NCI-H1417 (cell line): Measurements from ENCODE around the gene ZNF470.

Source experiments
- DNase-seq, 3 experiments: peaks; one replicate each; lab custom pipeline; 2025; lab: John Stamatoyannopoulos, UW

Gene ZNF470

GRCh38 chr19:56567274-56568120 lies at the start of gene ZNF470:
Gene ZNF470 (plus strand): TSS chr19:56567468. CDS start chr19:56570312, 2,844 bp downstream.
- DNase-seq = peak; percentile 60 to 83 (median 80)

- no peak for DNase-seq
Measured at GRCh38 chr19:56525214-56525860, 41.9 kb upstream of the ZNF470 start.

GRCh38 chr19:56537442-56537841 lies 29.8 kb upstream of the ZNF470 start:
- no peak for DNase-seq

GRCh38 chr19:56538254-56538760 lies 29.0 kb upstream of the ZNF470 start:
- DNase-seq = peak; percentile 54 to 96 (median 94)

- DNase-seq = peak in 2 of 3 experiments; percentile 84 to 86
Measured at GRCh38 chr19:56538761-56539263, 28.5 kb upstream of the ZNF470 start, which contains the start of gene ZFP28. Gene ZFP28 (plus strand): TSS chr19:56538948. CDS start chr19:56539019, 71 bp downstream.

- DNase-seq = no peak
Measured at GRCh38 chr19:56543776-56544175, 23.5 kb upstream of the ZNF470 start.

- DNase-seq = no peak
Measured at GRCh38 chr19:56547535-56547934, 19.7 kb upstream of the ZNF470 start.

- DNase-seq = no peak
Measured at GRCh38 chr19:56554272-56554869, 12.9 kb upstream of the ZNF470 start.

- no peak for DNase-seq
Measured at GRCh38 chr19:56562766-56563165, 4.5 kb upstream of the ZNF470 start.

- no peak for DNase-seq
Measured at GRCh38 chr19:56566904-56567273, 379 bp upstream of the ZNF470 start.

GRCh38 chr19:56572589-56572988 lies 5.3 kb downstream of the ZNF470 start:
- DNase-seq = no peak

GRCh38 chr19:56573914-56574313 lies 6.6 kb downstream of the ZNF470 start:
- no peak for DNase-seq

GRCh38 chr19:56577719-56578602 lies 10.7 kb downstream of the ZNF470 start:
- DNase-seq = no peak

GRCh38 chr19:56594446-56594782 lies 27.1 kb downstream of the ZNF470 start:
- DNase-seq = no peak

GRCh38 chr19:56594783-56595547 lies 27.7 kb downstream of the ZNF470 start, which contains the start of gene ZNF71:
Gene ZNF71 (plus strand): TSS chr19:56595302. CDS start chr19:56601559, 6,257 bp downstream.
- DNase-seq = peak; percentile 83 to 89 (median 87)

- no peak for DNase-seq
Measured at GRCh38 chr19:56595548-56595899, 28.3 kb downstream of the ZNF470 start.

- no peak for DNase-seq
Measured at GRCh38 chr19:56596676-56597075, 29.4 kb downstream of the ZNF470 start.

GRCh38 chr19:56597696-56598095 lies 30.4 kb downstream of the ZNF470 start:
- no peak for DNase-seq

- no peak for DNase-seq
Measured at GRCh38 chr19:56601375-56601774, 34.1 kb downstream of the ZNF470 start.

- DNase-seq = no peak
Measured at GRCh38 chr19:56603829-56604228, 36.6 kb downstream of the ZNF470 start.
